Measurements from ENCODE around the gene APBB3. TPM values are rescaled to one million over a fixed set of nuclear protein-coding genes. Genes with fewer than 3 reads are reported as not detected.
"Not testable (repeated sequence)": the region's sequence is repeated elsewhere in the genome, so short reads cannot be mapped to it uniquely, and the experiment has no call there.

Gene APBB3
- total and polyA plus RNA-seq, 4 donors, result 32.3 to 90.1 (median 43.6) TPM

GRCh38 chr5:140587495-140587894, 23.1 kb upstream of the APBB3 start:
- Histone ChIP-seq H3K36me3 (ENCODE audit: control insufficient read depth, insufficient read depth, low read length) (no peaks in the 10 kb centered on the region), H3K27ac (ENCODE audit: low read depth, low read length) (no peak overlapping the region)
- 90% methylated on average over 1 of the region's 1 CpG for WGBS (ENCODE audit: insufficient coverage)

DNA sequence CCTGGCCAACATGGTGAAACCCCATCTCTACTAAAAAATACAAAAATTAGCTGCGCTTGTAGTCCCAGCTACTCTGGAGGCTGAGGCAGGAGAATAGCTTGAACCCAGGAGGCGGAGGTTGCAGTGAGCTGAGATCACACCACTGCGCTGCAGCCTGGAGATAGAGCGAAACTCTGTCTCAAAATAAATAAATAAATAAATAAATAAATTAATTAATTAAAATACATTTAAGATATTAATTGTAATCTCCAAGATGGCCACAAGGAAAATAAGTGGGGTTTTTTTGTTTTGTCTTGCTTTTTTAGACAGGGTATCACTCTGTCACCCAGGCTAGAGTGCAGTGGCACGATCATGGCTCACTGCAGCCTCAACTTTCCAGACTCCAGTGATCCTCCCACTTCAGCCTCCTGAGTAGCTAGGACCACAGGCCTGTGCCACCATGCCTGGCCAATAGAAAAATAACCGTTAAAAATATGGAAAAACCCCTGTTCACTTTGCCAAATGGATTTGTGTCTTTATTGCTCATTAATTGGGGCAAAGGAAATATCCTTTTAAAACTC, 14.9 kb upstream of the APBB3 start:
- not testable (repeated sequence) for H3K4me3 ChIP-seq (ENCODE audit: low read depth, low read length); DNase-seq (ENCODE audit: low read depth in 4 of 6, low spot score in 6 of 6); H3K9me3 ChIP-seq (ENCODE audit: control insufficient read depth, insufficient read depth, low read length); H3K27me3 ChIP-seq (ENCODE audit: control insufficient read depth, insufficient read depth, low read length); H3K27ac ChIP-seq (ENCODE audit: low read depth, low read length); H3K36me3 ChIP-seq (ENCODE audit: control insufficient read depth, insufficient read depth, low read length); H3K4me1 ChIP-seq (ENCODE audit: control insufficient read depth, insufficient read depth, low read length)
- 83% methylated on average over 2 of the region's 6 CpGs for WGBS (ENCODE audit: insufficient coverage)

More at GRCh38 chr5:140587495-140587894, 23.1 kb upstream of the APBB3 start:
- DNase-seq (ENCODE audit: low read depth in 4 of 6, low spot score in 6 of 6), result no peak
- Histone ChIP-seq H3K4me3 (ENCODE audit: low read depth, low read length) (no peak overlapping the region), H3K27me3 (ENCODE audit: control insufficient read depth, insufficient read depth, low read length) (no peaks in the 10 kb centered on the region), H3K9me3 (ENCODE audit: control insufficient read depth, insufficient read depth, low read length) (no peaks in the 10 kb centered on the region), H3K4me1 (ENCODE audit: control insufficient read depth, insufficient read depth, low read length) (no peaks in the 10 kb centered on the region)

DNA sequence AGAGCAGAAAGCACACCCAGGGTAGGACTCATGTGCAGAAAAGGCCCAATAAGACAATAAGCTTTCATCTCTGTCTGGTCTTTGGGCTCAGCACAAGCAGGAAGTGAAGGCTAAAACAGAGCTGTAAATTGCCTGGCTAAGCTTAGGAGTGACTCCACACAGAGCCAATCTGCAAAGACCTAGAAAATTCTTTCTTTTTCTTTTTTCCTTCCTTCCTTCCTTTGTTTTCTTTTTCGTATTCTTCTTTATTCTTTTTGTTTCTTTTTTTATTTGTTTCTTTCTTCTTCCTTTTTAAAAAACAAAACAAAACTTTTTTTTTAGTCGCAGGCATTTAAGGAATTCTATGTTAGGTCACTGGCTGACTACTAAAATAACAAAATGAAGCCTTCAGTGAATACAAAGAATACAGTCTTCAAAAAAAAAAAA, 12.4 kb upstream of the APBB3 start:
- H3K27me3 ChIP-seq (ENCODE audit: control insufficient read depth, insufficient read depth, low read length), result no peaks in the 10 kb centered on the region
- H3K9me3 ChIP-seq (ENCODE audit: control insufficient read depth, insufficient read depth, low read length), result no peaks in the 10 kb centered on the region
- no peak overlapping the region for H3K27ac ChIP-seq (ENCODE audit: low read depth, low read length)
- H3K36me3 ChIP-seq (ENCODE audit: control insufficient read depth, insufficient read depth, low read length), result no peaks in the 10 kb centered on the region
- H3K4me3 ChIP-seq (ENCODE audit: low read depth, low read length), result no peak overlapping the region
- DNase-seq (ENCODE audit: low read depth in 4 of 6, low spot score in 6 of 6), result no peak
- no CpG with 5 or more reads among the region's 2 CpGs for WGBS (ENCODE audit: insufficient coverage)
- no peaks in the 10 kb centered on the region for H3K4me1 ChIP-seq (ENCODE audit: control insufficient read depth, insufficient read depth, low read length)

DNA sequence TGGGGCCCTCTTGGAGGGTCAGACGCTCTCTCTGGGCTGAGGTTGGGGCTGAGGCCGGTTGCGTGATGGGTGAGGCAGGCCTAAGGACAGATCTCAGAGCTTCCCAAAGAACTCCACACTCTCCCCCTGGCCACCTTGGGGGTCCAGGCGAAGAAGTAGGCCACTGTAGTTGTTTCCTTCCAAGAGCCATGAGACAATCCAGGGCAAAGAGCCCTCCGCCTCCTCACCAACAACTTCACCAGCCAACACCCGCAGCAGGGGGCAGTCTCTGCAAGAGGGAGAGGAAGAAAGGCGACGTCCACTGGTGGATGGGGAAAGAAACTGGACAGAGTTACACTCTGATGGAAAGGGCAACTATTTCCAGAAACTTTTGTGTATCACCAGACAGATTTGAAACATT, 10.9 kb upstream of the APBB3 start:
- Histone ChIP-seq H3K9me3 (ENCODE audit: control insufficient read depth, insufficient read depth, low read length) (no peaks in the 10 kb centered on the region), H3K36me3 (ENCODE audit: control insufficient read depth, insufficient read depth, low read length) (peaks cover 2% of the 10 kb centered on the region), H3K27me3 (ENCODE audit: control insufficient read depth, insufficient read depth, low read length) (no peaks in the 10 kb centered on the region), H3K4me1 (ENCODE audit: control insufficient read depth, insufficient read depth, low read length) (no peaks in the 10 kb centered on the region), H3K27ac (ENCODE audit: low read depth, low read length) (no peak overlapping the region), H3K4me3 (ENCODE audit: low read depth, low read length) (no peak overlapping the region)
- DNase-seq (ENCODE audit: low read depth in 4 of 6, low spot score in 6 of 6), result no peak
- WGBS (ENCODE audit: insufficient coverage), result 89% methylated on average over 4 of the region's 8 CpGs

- no peak overlapping the region for H3K4me3 ChIP-seq (ENCODE audit: low read depth, low read length)
- H3K9me3 ChIP-seq (ENCODE audit: control insufficient read depth, insufficient read depth, low read length), result no peaks in the 10 kb centered on the region
- no peaks in the 10 kb centered on the region for H3K27me3 ChIP-seq (ENCODE audit: control insufficient read depth, insufficient read depth, low read length)
- H3K27ac ChIP-seq (ENCODE audit: low read depth, low read length), result no peak overlapping the region
- DNase-seq (ENCODE audit: low read depth in 4 of 6, low spot score in 6 of 6), result no peak
- 100% methylated on average over 1 of the region's 3 CpGs for WGBS (ENCODE audit: insufficient coverage)
- peaks cover 3% of the 10 kb centered on the region for H3K4me1 ChIP-seq (ENCODE audit: control insufficient read depth, insufficient read depth, low read length)
- H3K36me3 ChIP-seq (ENCODE audit: control insufficient read depth, insufficient read depth, low read length), result peaks cover 8% of the 10 kb centered on the region
Observed at GRCh38 chr5:140574165-140574564, 9.8 kb upstream of the APBB3 start.

GRCh38 chr5:140573683-140574082, 9.3 kb upstream of the APBB3 start:
- Histone ChIP-seq H3K4me1 (ENCODE audit: control insufficient read depth, insufficient read depth, low read length) (peaks cover 3% of the 10 kb centered on the region), H3K27me3 (ENCODE audit: control insufficient read depth, insufficient read depth, low read length) (no peaks in the 10 kb centered on the region), H3K36me3 (ENCODE audit: control insufficient read depth, insufficient read depth, low read length) (peaks cover 9% of the 10 kb centered on the region), H3K4me3 (ENCODE audit: low read depth, low read length) (no peak overlapping the region), H3K9me3 (ENCODE audit: control insufficient read depth, insufficient read depth, low read length) (no peaks in the 10 kb centered on the region), H3K27ac (ENCODE audit: low read depth, low read length) (no peak overlapping the region)
- 87% methylated on average over 7 of the region's 7 CpGs for WGBS (ENCODE audit: insufficient coverage)
- DNase-seq (ENCODE audit: low read depth in 4 of 6, low spot score in 6 of 6), result no peak

DNA sequence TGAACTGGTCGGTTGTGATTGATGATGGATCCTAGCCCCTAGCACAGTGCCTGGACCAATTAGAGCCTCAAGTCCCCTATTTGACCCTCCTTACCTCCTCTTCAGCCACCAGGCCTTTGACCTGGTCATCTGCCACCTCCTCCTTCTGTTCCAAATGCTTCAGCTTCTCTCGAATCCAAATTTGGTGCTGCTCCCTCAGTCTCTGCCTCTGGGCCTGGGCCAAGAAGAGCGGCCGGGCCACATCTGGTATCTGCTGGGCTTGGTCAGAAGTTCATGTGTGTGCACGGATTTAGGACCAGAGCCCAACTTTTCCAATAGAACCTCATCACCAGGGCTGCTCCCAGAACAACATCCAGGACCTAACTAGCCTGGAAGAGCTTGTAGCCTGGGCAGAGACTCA, 6.7 kb upstream of the APBB3 start:
- 89% methylated on average over 3 of the region's 5 CpGs for WGBS (ENCODE audit: insufficient coverage)
- DNase-seq (ENCODE audit: low read depth in 4 of 6, low spot score in 6 of 6), result no peak
- H3K27ac ChIP-seq (ENCODE audit: low read depth, low read length), result no peak overlapping the region

GRCh38 chr5:140570488-140570887, 6.1 kb upstream of the APBB3 start:
- peaks cover 12% of the 10 kb centered on the region for H3K4me1 ChIP-seq (ENCODE audit: control insufficient read depth, insufficient read depth, low read length)
- DNase-seq (ENCODE audit: low read depth in 4 of 6, low spot score in 6 of 6), result no peak
- H3K27me3 ChIP-seq (ENCODE audit: control insufficient read depth, insufficient read depth, low read length), result no peaks in the 10 kb centered on the region
- no peaks in the 10 kb centered on the region for H3K9me3 ChIP-seq (ENCODE audit: control insufficient read depth, insufficient read depth, low read length)
- WGBS (ENCODE audit: insufficient coverage), result 100% methylated on average over 1 of the region's 1 CpG
- H3K27ac ChIP-seq (ENCODE audit: low read depth, low read length), result no peak overlapping the region
- H3K36me3 ChIP-seq (ENCODE audit: control insufficient read depth, insufficient read depth, low read length), result peaks cover 36% of the 10 kb centered on the region
- H3K4me3 ChIP-seq (ENCODE audit: low read depth, low read length), result no peak overlapping the region

More for the DNA sequence above, 6.7 kb upstream of the APBB3 start:
- H3K4me1 ChIP-seq (ENCODE audit: control insufficient read depth, insufficient read depth, low read length), result peaks cover 6% of the 10 kb centered on the region
- H3K36me3 ChIP-seq (ENCODE audit: control insufficient read depth, insufficient read depth, low read length), result peaks cover 35% of the 10 kb centered on the region
- H3K9me3 ChIP-seq (ENCODE audit: control insufficient read depth, insufficient read depth, low read length), result no peaks in the 10 kb centered on the region
- H3K27me3 ChIP-seq (ENCODE audit: control insufficient read depth, insufficient read depth, low read length), result no peaks in the 10 kb centered on the region
- H3K4me3 ChIP-seq (ENCODE audit: low read depth, low read length), result no peak overlapping the region

DNA sequence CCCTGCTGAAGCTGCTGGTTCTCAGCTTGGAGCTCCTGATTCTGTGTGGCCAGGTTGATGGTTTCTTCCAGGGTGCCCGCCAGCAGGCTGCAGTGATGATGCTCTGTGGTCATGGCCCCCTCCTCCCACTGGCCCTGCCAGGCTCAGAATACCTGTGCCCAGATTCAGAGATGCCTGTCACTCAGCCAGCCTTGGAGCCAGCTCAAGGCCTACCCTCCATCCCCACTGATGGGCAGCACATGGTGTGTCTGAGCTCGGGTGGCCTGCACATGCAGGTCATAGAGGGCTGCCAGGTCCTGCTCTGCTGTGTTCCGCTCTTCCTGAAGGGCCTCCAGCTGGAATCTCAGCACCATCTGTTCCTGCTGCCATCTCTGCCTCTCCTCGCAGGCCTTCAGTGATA, 5.7 kb upstream of the APBB3 start:
- DNase-seq (ENCODE audit: low read depth in 4 of 6, low spot score in 6 of 6), result no peak
- H3K36me3 ChIP-seq (ENCODE audit: control insufficient read depth, insufficient read depth, low read length), result peaks cover 36% of the 10 kb centered on the region
- H3K9me3 ChIP-seq (ENCODE audit: control insufficient read depth, insufficient read depth, low read length), result no peaks in the 10 kb centered on the region
- 84% methylated on average over 4 of the region's 4 CpGs for WGBS (ENCODE audit: insufficient coverage)
- H3K27me3 ChIP-seq (ENCODE audit: control insufficient read depth, insufficient read depth, low read length), result no peaks in the 10 kb centered on the region
- no peak overlapping the region for H3K4me3 ChIP-seq (ENCODE audit: low read depth, low read length)
- H3K27ac ChIP-seq (ENCODE audit: low read depth, low read length), result no peak overlapping the region
- peaks cover 12% of the 10 kb centered on the region for H3K4me1 ChIP-seq (ENCODE audit: control insufficient read depth, insufficient read depth, low read length)

- Histone ChIP-seq H3K27me3 (ENCODE audit: control insufficient read depth, insufficient read depth, low read length) (no peaks in the 10 kb centered on the region), H3K9me3 (ENCODE audit: control insufficient read depth, insufficient read depth, low read length) (no peaks in the 10 kb centered on the region), H3K4me1 (ENCODE audit: control insufficient read depth, insufficient read depth, low read length) (peaks cover 12% of the 10 kb centered on the region), H3K27ac (ENCODE audit: low read depth, low read length) (no peak overlapping the region), H3K36me3 (ENCODE audit: control insufficient read depth, insufficient read depth, low read length) (peaks cover 36% of the 10 kb centered on the region), H3K4me3 (ENCODE audit: low read depth, low read length) (no peak overlapping the region)
- no peak for DNase-seq (ENCODE audit: low read depth in 4 of 6, low spot score in 6 of 6)
- WGBS (ENCODE audit: insufficient coverage), result 93% methylated on average over 2 of the region's 4 CpGs
Observed at GRCh38 chr5:140569197-140569596, 4.8 kb upstream of the APBB3 start.
